ENCODE results near the gene MYO1F.

Gene MYO1F

GRCh38 chr19:8512115-8512967 lies 64.9 kb downstream of the MYO1F start:
- Histone ChIP-seq H3K4me1 (peaks cover 0 to 30% (median 22%) of the 10 kb centered on the region in 4 donors), H3K36me3 (peaks cover 0 to 32% (median 0%) of the 10 kb centered on the region in 3 donors), H3K9me3 (no peaks in the 10 kb centered on the region), H3K27ac (peak overlapping the region in 1 of 2 donors; percentile 99), H3K27me3 (no peaks in the 10 kb centered on the region), H3K4me3 (no peak overlapping the region)
- no peak for TF ChIP-seq CTCF (IDR thresholded peaks at IDR 0.05)
- intact Hi-C loops (cut with DNase I; ENCODE audit: low total_unique reads) = loop anchor here (5.0 kb wide), 1 partner anchor 160 kb away; no protein-coding TSS in a partner anchor
- DNase-seq = no peak

- H3K27ac ChIP-seq = no peak overlapping the region
- no peak for DNase-seq
- no peak overlapping the region for H3K4me3 ChIP-seq
- intact Hi-C loops (cut with DNase I; ENCODE audit: low total_unique reads) = loop anchor here (5.0 kb wide), 1 partner anchor 159 kb away; no protein-coding TSS in a partner anchor
- no peaks in the 10 kb centered on the region for H3K27me3 ChIP-seq
- no peaks in the 10 kb centered on the region for H3K9me3 ChIP-seq
- no peak for TF ChIP-seq CTCF (IDR thresholded peaks at IDR 0.05)
- H3K36me3 ChIP-seq = peaks cover 0 to 32% (median 0%) of the 10 kb centered on the region in 3 donors
- peaks cover 0 to 33% (median 23%) of the 10 kb centered on the region in 4 donors for H3K4me1 ChIP-seq
These were observed 65.6 kb downstream of the MYO1F start for GRCh38 chr19:8511573-8512101.

GRCh38 chr19:8510589-8511115 lies 66.6 kb downstream of the MYO1F start:
- Histone ChIP-seq H3K27ac (no peak overlapping the region), H3K36me3 (peaks cover 0 to 32% (median 0%) of the 10 kb centered on the region in 3 donors), H3K4me1 (peaks cover 0 to 41% (median 33%) of the 10 kb centered on the region in 4 donors), H3K9me3 (no peaks in the 10 kb centered on the region), H3K27me3 (no peaks in the 10 kb centered on the region), H3K4me3 (no peak overlapping the region)
- intact Hi-C loops (cut with DNase I; ENCODE audit: low total_unique reads) = loop anchor here (5.0 kb wide), 1 partner anchor 158 kb away; no protein-coding TSS in a partner anchor
- no peak for TF ChIP-seq CTCF (IDR thresholded peaks at IDR 0.05)
- no peak for DNase-seq

- Histone ChIP-seq H3K4me1 (peaks cover 0 to 18% (median 16%) of the 10 kb centered on the region in 4 donors), H3K27me3 (no peaks in the 10 kb centered on the region), H3K4me3 (peak overlapping the region; percentile 51 to 61), H3K27ac (peak overlapping the region in 1 of 2 donors; percentile 22), H3K36me3 (peaks cover 0 to 28% (median 0%) of the 10 kb centered on the region in 3 donors), H3K9me3 (no peaks in the 10 kb centered on the region)
- intact Hi-C loops (cut with DNase I; ENCODE audit: low total_unique reads) = loop anchor here (10.0 kb wide), 1 partner anchor 242 kb away; no protein-coding TSS in a partner anchor
- no peak for TF ChIP-seq CTCF (IDR thresholded peaks at IDR 0.05)
- DNase-seq = no peak
These were observed 70.8 kb downstream of the MYO1F start for GRCh38 chr19:8506402-8506957.

- TF ChIP-seq CTCF (IDR thresholded peaks at IDR 0.05) = peak; percentile 85 to 86
- no peaks in the 10 kb centered on the region for H3K9me3 ChIP-seq
- peak overlapping the region in 1 of 2 donors; percentile 22 for H3K27ac ChIP-seq
- H3K4me1 ChIP-seq = peaks cover 0 to 16% (median 15%) of the 10 kb centered on the region in 4 donors
- peak overlapping the region; percentile 51 to 61 for H3K4me3 ChIP-seq
- intact Hi-C loops (cut with DNase I; ENCODE audit: low total_unique reads) = loop anchor here (10.0 kb wide), 1 partner anchor 241 kb away; no protein-coding TSS in a partner anchor
- no peaks in the 10 kb centered on the region for H3K27me3 ChIP-seq
- peaks cover 0 to 22% (median 0%) of the 10 kb centered on the region in 3 donors for H3K36me3 ChIP-seq
- DNase-seq = peak; percentile 72 to 86
These were observed 71.4 kb downstream of the MYO1F start for GRCh38 chr19:8505680-8506401.
